WTC11 (cell line): ENCODE data around the gene C3orf49. TPM values are rescaled to one million over a fixed set of nuclear protein-coding genes. Genes with fewer than 3 reads are reported as not detected.

ENCODE experiments used
- ATAC-seq: fragments of 200-7000 bp; cut with Tn5 transposase; 2 replicates; pipeline ENCODE4 v1.10.0; 2021; ENCODE audit warnings: mild to moderate bottlenecking, moderate library complexity
- CTCF ChIA-PET: fragments of 300-600 bp; sonication (Branson Sonifier 250); formaldehyde crosslinking; loops from one replicate; lab custom pipeline; 2021; ENCODE audit warnings: antibody characterized with exemption; lab: Charles Lee
- POLR2A ChIA-PET: fragments of 350-600 bp; sonication (Branson Sonifier 250); formaldehyde crosslinking; loops from one replicate; lab custom pipeline; 2021; ENCODE audit warnings: antibody characterized with exemption; lab: Charles Lee
- DNase-seq: peaks from one replicate; pipeline ENCODE4 v3.0.0; 2021; ENCODE audit warnings: low spot score
- H3K27ac Mint-ChIP-seq: 2 replicates; pipeline ENCODE4 v1.8.0; 2021; ENCODE audit warnings: mixed read lengths
- H3K27me3 Mint-ChIP-seq: 2 replicates; pipeline ENCODE4 v1.8.0; 2021; ENCODE audit warnings: low read depth, mild to moderate bottlenecking, moderate library complexity, mixed read lengths
- H3K36me3 Mint-ChIP-seq: 2 replicates; pipeline ENCODE4 v1.8.0; 2021; ENCODE audit warnings: mixed read lengths
- H3K4me1 Mint-ChIP-seq: 2 replicates; pipeline ENCODE4 v1.8.0; 2022; ENCODE audit warnings: mixed read lengths
- H3K4me3 Mint-ChIP-seq: 2 replicates; pipeline ENCODE4 v1.8.0; 2021; ENCODE audit warnings: mild to moderate bottlenecking, moderate library complexity, mixed read lengths
- H3K9me3 Mint-ChIP-seq: 2 replicates; pipeline ENCODE4 v1.8.0; 2021; ENCODE audit warnings: mixed read lengths
- CBFB ChIP-seq: sonication (generic); formaldehyde crosslinking; IDR thresholded peaks from 2 replicates; pipeline ENCODE4 v1.8.1; 2022; ENCODE audit warnings: mild to moderate bottlenecking, low read depth, missing genetic modification reagents
- ELF4 ChIP-seq: sonication (generic); formaldehyde crosslinking; IDR thresholded peaks from 2 replicates; pipeline ENCODE4 v1.8.1; 2022; ENCODE audit warnings: low read depth, mild to moderate bottlenecking, moderate library complexity, missing genetic modification reagents
- EMX1 ChIP-seq: fragments of 250-450 bp; sonication (Bioruptor Pico); IDR thresholded peaks from 2 replicates; pipeline ENCODE4 v1.8.0; 2021; ENCODE audit warnings: mild to moderate bottlenecking
- ETV6 ChIP-seq: sonication (generic); formaldehyde crosslinking; IDR thresholded peaks from 2 replicates; pipeline ENCODE4 v1.8.1; 2022; ENCODE audit warnings: mild to moderate bottlenecking, missing genetic modification reagents
- FOXJ3 ChIP-seq: sonication (generic); formaldehyde crosslinking; IDR thresholded peaks from 2 replicates; pipeline ENCODE4 v1.9.0; 2021; ENCODE audit warnings: missing genetic modification reagents, mild to moderate bottlenecking, borderline replicate concordance
- FOXK1 ChIP-seq: sonication (generic); formaldehyde crosslinking; IDR thresholded peaks from 2 replicates; pipeline ENCODE4 v1.8.0; 2022; ENCODE audit warnings: mild to moderate bottlenecking, moderate library complexity, missing genetic modification reagents
- GABPB1 ChIP-seq: sonication (generic); formaldehyde crosslinking; IDR thresholded peaks from 2 replicates; pipeline ENCODE4 v1.8.1; 2023; ENCODE audit warnings: mild to moderate bottlenecking, missing genetic modification reagents
- MYBL2 ChIP-seq: sonication (generic); formaldehyde crosslinking; IDR thresholded peaks from 2 replicates; pipeline ENCODE4 v1.8.1; 2023; ENCODE audit warnings: mild to moderate bottlenecking, moderate library complexity, missing genetic modification reagents
- NFATC4 ChIP-seq: fragments of 250-450 bp; sonication (Bioruptor Pico); IDR thresholded peaks from 2 replicates; pipeline ENCODE4 v1.9.0; 2021; ENCODE audit warnings: mild to moderate bottlenecking
- NFYB ChIP-seq: sonication (generic); formaldehyde crosslinking; conservative IDR thresholded peaks from 2 replicates; pipeline ENCODE4 v1.8.0; 2022; ENCODE audit warnings: low read depth, missing genetic modification reagents
- NR3C1 ChIP-seq: sonication (generic); formaldehyde crosslinking; conservative IDR thresholded peaks from 2 replicates; pipeline ENCODE4 v1.8.1; 2023; ENCODE audit warnings: low read depth, mild to moderate bottlenecking, missing genetic modification reagents
- RORB ChIP-seq: fragments of 250-450 bp; sonication (Bioruptor Pico); IDR thresholded peaks from 2 replicates; pipeline ENCODE4 v1.9.0; 2021; ENCODE audit warnings: mild to moderate bottlenecking
- SOX15 ChIP-seq: fragments of 250-450 bp; sonication (Bioruptor Pico); IDR thresholded peaks from 2 replicates; pipeline ENCODE4 v1.9.0; 2021; ENCODE audit warnings: mild to moderate bottlenecking
- TCF7 ChIP-seq: sonication (generic); formaldehyde crosslinking; IDR thresholded peaks from 2 replicates; pipeline ENCODE4 v1.8.0; 2022; ENCODE audit warnings: mild to moderate bottlenecking, low read depth, missing genetic modification reagents, moderate library complexity
- TEAD4 ChIP-seq: sonication (generic); formaldehyde crosslinking; IDR thresholded peaks from 2 replicates; pipeline ENCODE4 v1.8.0; 2022; ENCODE audit warnings: mild to moderate bottlenecking, missing genetic modification reagents
- ZBTB21 ChIP-seq: sonication (generic); formaldehyde crosslinking; IDR thresholded peaks from 2 replicates; pipeline ENCODE4 v1.8.1; 2023; ENCODE audit warnings: mild to moderate bottlenecking, missing genetic modification reagents, borderline replicate concordance
- ZNF232 ChIP-seq: sonication (generic); formaldehyde crosslinking; IDR thresholded peaks from 2 replicates; pipeline ENCODE4 v1.8.0; 2022; ENCODE audit warnings: mild to moderate bottlenecking, missing genetic modification reagents
- ZNF396 ChIP-seq: fragments of 250-450 bp; sonication (Bioruptor Pico); IDR thresholded peaks from 2 replicates; pipeline ENCODE4 v1.8.0; 2021; ENCODE audit warnings: mild to moderate bottlenecking, moderate library complexity, borderline replicate concordance
- total RNA-seq: library from RNA; stranded (reverse); gene quantifications from 3 replicates; pipeline ENCODE4 v1.2.3, GENCODE V29; 2021
- TF ChIP-seq, protein P1 (sequence below): sonication (generic); formaldehyde crosslinking; IDR thresholded peaks from 2 replicates; pipeline ENCODE4 v1.8.0; 2023; ENCODE audit warnings: missing genetic modification reagents
- TF ChIP-seq, protein P2 (sequence below): sonication (generic); formaldehyde crosslinking; IDR thresholded peaks from 2 replicates; pipeline ENCODE4 v1.8.0; 2022; ENCODE audit warnings: missing genetic modification reagents
- TF ChIP-seq, protein P3 (sequence below): fragments of 200-600 bp; IDR thresholded peaks from 2 replicates; pipeline ENCODE4 v1.8.0; 2022; ENCODE audit warnings: antibody characterized with exemption
- TF ChIP-seq, protein P4 (sequence below): sonication (generic); formaldehyde crosslinking; IDR thresholded peaks from 2 replicates; pipeline ENCODE4 v1.8.1; 2023; ENCODE audit warnings: mild to moderate bottlenecking, missing genetic modification reagents

Gene C3orf49
- total RNA-seq, 1 experiment from 2014 or later, result not detected

DNA sequence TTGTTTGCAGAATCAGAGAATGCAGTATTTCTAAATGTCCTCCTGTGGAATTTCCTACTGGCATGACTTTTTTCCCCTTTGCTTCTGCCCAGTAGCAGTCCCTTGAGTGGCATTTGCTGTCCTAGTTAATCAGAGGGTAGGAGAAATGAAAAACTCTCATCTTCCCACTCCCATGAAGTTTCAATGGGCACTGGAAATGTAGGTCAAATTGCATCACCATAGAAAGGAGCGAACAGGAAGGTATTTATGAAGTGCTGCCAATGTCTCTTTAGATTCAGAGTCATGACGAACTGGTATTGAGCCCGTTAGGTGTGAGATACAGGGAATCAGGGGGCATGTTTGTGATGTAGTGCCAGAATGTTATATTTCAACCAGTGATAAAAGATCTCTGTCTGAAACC, 67.8 kb downstream of the C3orf49 start:
- ChIA-PET CTCF (no interaction called here), POLR2A (no interaction called here)
- Mint-ChIP-seq H3K4me1 (peaks cover 13% of the 10 kb centered on the region), H3K27ac (no peak overlapping the region; the same call in 1 of the 2 replicates), H3K9me3 (no peaks in the 10 kb centered on the region), H3K4me3 (no peak overlapping the region), H3K27me3 (no peaks in the 10 kb centered on the region), H3K36me3 (no peaks in the 10 kb centered on the region)
- DNase-seq (no peak), ATAC-seq (no peak)
- TF ChIP-seq EMX1 (CRISPR knock-in tag) (no peak), GABPB1 (CRISPR knock-in tag) (no peak), TCF7 (no peak), ZNF232 (no peak), TEAD4 (CRISPR knock-in tag) (no peak), CBFB (no peak)
- TF ChIP-seq, protein P1, sequence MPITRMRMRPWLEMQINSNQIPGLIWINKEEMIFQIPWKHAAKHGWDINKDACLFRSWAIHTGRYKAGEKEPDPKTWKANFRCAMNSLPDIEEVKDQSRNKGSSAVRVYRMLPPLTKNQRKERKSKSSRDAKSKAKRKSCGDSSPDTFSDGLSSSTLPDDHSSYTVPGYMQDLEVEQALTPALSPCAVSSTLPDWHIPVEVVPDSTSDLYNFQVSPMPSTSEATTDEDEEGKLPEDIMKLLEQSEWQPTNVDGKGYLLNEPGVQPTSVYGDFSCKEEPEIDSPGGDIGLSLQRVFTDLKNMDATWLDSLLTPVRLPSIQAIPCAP (CRISPR knock-in tag), result no peak

DNA sequence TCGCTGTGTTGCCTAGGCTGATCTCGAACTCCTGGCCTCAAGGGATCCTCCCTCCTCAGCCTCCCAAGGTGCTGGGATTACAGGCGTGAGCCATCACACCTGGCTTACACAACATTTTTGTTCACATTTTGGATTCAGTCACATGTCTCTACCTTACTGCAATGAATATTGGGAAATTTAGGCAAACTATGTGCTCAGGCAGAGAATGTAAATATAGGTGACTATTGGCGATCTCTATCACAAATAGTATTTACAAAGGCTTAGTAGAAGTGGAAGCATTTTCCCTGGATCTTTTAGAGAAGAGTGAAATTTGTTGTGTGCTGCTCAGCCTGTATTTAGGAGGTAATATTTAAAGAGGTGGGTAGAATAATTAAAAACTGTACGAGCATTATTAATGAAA, 72.4 kb downstream of the C3orf49 start:
- DNase-seq, result no peak
- H3K36me3 Mint-ChIP-seq, result no peaks in the 10 kb centered on the region
- peaks cover 25% of the 10 kb centered on the region for H3K4me1 Mint-ChIP-seq
- ATAC-seq, result no peak
- no peaks in the 10 kb centered on the region for H3K27me3 Mint-ChIP-seq
- H3K27ac Mint-ChIP-seq, result no peak overlapping the region
- H3K9me3 Mint-ChIP-seq, result no peaks in the 10 kb centered on the region
- TF ChIP-seq NFATC4 (CRISPR knock-in tag) (no peak), GABPB1 (CRISPR knock-in tag) (peak; percentile 75)
- TF ChIP-seq, protein P2, sequence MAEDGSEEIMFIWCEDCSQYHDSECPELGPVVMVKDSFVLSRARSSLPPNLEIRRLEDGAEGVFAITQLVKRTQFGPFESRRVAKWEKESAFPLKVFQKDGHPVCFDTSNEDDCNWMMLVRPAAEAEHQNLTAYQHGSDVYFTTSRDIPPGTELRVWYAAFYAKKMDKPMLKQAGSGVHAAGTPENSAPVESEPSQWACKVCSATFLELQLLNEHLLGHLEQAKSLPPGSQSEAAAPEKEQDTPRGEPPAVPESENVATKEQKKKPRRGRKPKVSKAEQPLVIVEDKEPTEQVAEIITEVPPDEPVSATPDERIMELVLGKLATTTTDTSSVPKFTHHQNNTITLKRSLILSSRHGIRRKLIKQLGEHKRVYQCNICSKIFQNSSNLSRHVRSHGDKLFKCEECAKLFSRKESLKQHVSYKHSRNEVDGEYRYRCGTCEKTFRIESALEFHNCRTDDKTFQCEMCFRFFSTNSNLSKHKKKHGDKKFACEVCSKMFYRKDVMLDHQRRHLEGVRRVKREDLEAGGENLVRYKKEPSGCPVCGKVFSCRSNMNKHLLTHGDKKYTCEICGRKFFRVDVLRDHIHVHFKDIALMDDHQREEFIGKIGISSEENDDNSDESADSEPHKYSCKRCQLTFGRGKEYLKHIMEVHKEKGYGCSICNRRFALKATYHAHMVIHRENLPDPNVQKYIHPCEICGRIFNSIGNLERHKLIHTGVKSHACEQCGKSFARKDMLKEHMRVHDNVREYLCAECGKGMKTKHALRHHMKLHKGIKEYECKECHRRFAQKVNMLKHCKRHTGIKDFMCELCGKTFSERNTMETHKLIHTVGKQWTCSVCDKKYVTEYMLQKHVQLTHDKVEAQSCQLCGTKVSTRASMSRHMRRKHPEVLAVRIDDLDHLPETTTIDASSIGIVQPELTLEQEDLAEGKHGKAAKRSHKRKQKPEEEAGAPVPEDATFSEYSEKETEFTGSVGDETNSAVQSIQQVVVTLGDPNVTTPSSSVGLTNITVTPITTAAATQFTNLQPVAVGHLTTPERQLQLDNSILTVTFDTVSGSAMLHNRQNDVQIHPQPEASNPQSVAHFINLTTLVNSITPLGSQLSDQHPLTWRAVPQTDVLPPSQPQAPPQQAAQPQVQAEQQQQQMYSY, result no peak
- no peak overlapping the region for H3K4me3 Mint-ChIP-seq
- ChIA-PET CTCF (no interaction called here), POLR2A (no interaction called here)

DNA sequence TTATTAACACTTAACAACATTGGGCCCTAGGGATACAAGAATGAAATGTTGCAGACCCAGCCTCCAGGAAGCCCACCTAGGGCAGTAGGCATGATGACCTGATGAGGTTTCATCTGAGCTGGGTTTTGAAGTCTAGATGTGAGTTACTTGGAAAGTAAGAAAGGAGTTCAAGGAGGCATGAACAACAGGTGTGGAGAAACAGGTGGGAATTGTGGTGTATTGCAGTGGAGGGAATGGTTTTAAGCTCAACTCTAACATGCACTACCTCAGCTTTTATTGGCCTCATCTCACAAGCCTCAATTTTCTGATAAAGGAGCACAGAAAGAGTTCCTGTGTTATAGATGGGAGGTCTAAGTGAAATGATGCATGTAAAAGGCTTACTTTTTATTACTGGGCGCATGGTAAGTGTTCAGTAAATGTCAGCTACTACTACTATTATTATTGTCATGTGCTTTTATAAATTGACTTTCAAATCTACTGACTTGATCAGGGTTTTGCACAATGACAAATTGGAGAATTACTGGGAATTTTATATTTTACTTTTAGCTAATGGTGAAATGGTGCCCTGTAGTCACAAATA, 73.8 kb downstream of the C3orf49 start:
- TF ChIP-seq NR3C1 (no peak), ELF4 (CRISPR knock-in tag) (no peak), ZBTB21 (no peak), FOXJ3 (CRISPR knock-in tag) (no peak), NFYB (CRISPR knock-in tag) (no peak), MYBL2 (CRISPR knock-in tag) (no peak), FOXK1 (CRISPR knock-in tag) (no peak), ZNF396 (CRISPR knock-in tag) (no peak), ETV6 (CRISPR knock-in tag) (no peak), RORB (CRISPR knock-in tag) (no peak), SOX15 (CRISPR knock-in tag) (no peak)
- TF ChIP-seq, protein P3, sequence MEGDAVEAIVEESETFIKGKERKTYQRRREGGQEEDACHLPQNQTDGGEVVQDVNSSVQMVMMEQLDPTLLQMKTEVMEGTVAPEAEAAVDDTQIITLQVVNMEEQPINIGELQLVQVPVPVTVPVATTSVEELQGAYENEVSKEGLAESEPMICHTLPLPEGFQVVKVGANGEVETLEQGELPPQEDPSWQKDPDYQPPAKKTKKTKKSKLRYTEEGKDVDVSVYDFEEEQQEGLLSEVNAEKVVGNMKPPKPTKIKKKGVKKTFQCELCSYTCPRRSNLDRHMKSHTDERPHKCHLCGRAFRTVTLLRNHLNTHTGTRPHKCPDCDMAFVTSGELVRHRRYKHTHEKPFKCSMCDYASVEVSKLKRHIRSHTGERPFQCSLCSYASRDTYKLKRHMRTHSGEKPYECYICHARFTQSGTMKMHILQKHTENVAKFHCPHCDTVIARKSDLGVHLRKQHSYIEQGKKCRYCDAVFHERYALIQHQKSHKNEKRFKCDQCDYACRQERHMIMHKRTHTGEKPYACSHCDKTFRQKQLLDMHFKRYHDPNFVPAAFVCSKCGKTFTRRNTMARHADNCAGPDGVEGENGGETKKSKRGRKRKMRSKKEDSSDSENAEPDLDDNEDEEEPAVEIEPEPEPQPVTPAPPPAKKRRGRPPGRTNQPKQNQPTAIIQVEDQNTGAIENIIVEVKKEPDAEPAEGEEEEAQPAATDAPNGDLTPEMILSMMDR, result no peak
- TF ChIP-seq, protein P4, sequence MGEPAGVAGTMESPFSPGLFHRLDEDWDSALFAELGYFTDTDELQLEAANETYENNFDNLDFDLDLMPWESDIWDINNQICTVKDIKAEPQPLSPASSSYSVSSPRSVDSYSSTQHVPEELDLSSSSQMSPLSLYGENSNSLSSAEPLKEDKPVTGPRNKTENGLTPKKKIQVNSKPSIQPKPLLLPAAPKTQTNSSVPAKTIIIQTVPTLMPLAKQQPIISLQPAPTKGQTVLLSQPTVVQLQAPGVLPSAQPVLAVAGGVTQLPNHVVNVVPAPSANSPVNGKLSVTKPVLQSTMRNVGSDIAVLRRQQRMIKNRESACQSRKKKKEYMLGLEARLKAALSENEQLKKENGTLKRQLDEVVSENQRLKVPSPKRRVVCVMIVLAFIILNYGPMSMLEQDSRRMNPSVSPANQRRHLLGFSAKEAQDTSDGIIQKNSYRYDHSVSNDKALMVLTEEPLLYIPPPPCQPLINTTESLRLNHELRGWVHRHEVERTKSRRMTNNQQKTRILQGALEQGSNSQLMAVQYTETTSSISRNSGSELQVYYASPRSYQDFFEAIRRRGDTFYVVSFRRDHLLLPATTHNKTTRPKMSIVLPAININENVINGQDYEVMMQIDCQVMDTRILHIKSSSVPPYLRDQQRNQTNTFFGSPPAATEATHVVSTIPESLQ (CRISPR knock-in tag), result no peak
- Mint-ChIP-seq H3K27ac (no peak overlapping the region), H3K4me1 (peaks cover 19% of the 10 kb centered on the region), H3K9me3 (no peaks in the 10 kb centered on the region), H3K4me3 (no peak overlapping the region), H3K27me3 (no peaks in the 10 kb centered on the region), H3K36me3 (no peaks in the 10 kb centered on the region)
- DNase-seq, result no peak
- no peak for ATAC-seq
- CTCF ChIA-PET, result interaction anchor here (0.7 kb wide), 1 partner anchor 132 kb away, joined by 3 read pairs; no protein-coding TSS in a partner anchor
- POLR2A ChIA-PET, result no interaction called here
